ENCODE measurements around the gene MEOX2. TPM values are rescaled to one million over a fixed set of nuclear protein-coding genes. Genes with fewer than 3 reads are reported as not detected.

The MEOX2 gene
- total and polyA plus RNA-seq, 2 donors from 2014 or later = 1.2 TPM; not detected in 1

DNA sequence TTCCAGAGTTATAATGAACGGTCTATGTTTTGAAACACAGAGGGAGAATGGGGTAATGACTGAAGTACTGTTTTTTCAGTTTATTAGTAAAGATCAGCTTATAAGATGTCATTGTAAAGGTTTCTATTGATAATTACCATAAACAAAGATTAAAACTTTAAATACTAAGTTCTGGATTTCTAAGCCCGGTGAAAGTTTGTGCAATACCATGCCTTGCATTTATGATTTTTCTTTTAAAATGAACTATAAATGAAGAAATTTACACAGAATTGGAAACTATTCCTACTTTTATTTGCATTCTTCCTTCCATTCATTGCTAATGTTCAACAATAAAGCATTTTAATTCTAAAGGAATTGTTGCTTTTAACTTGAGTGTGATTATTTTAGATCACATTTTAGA, 4.9 kb downstream of the MEOX2 start:
- Histone ChIP-seq H3K36me3 (ENCODE audit: control insufficient read depth in 2 of 3, insufficient read depth in 3 of 3, low read length in 3 of 3) (no peaks in the 10 kb centered on the region), H3K4me3 (ENCODE audit: low read length in 3 of 3) (no peak overlapping the region), H3K27ac (ENCODE audit: low read depth in 2 of 2, low read length in 2 of 2) (no peak overlapping the region), H3K9ac (ENCODE audit: low read length in 3 of 3) (no peak overlapping the region), H3K27me3 (ENCODE audit: control insufficient read depth, insufficient read depth, low read length) (peaks cover 17% of the 10 kb centered on the region), H3K9me3 (ENCODE audit: control insufficient read depth in 2 of 3, insufficient read depth in 1 of 3, low read length in 3 of 3) (no peaks in the 10 kb centered on the region), H3K4me1 (ENCODE audit: control insufficient read depth in 2 of 3, insufficient read depth in 2 of 3, low read depth in 1 of 3, low read length in 3 of 3) (peaks cover 0 to 7% (median 2%) of the 10 kb centered on the region in 3 donors)
- intact Hi-C loops (cut with DNase I) = no loop called here
- DNase-seq = no peak
- no peak for TF ChIP-seq CTCF (IDR thresholded peaks at IDR 0.05; ENCODE audit: borderline replicate concordance, extremely low read depth, insufficient read depth)
- no peak for FAIRE-seq

DNA sequence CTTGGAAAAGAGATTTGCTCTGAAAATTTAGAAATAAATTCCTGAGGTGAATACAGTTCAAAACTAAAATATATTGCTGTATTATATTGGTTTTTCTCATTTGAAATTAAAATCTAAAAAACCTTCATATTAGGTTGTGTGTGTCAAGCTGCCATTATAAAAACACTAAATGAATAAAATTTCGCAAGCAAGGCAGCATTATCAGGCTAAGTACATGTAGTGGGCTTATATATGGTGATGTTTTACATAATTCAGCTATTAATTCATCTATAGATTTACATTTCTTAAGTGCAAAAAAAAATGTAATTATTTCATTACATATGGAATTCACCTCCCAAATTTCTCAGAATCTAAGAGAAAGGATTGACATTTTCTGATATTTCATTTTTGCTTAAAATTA, 5.3 kb downstream of the MEOX2 start:
- Histone ChIP-seq H3K9me3 (ENCODE audit: control insufficient read depth in 2 of 3, insufficient read depth in 1 of 3, low read length in 3 of 3) (no peaks in the 10 kb centered on the region), H3K9ac (ENCODE audit: low read length in 3 of 3) (no peak overlapping the region), H3K27ac (ENCODE audit: low read depth in 2 of 2, low read length in 2 of 2) (no peak overlapping the region), H3K4me1 (ENCODE audit: control insufficient read depth in 2 of 3, insufficient read depth in 2 of 3, low read depth in 1 of 3, low read length in 3 of 3) (peaks cover 0 to 5% (median under 1%) of the 10 kb centered on the region in 3 donors), H3K27me3 (ENCODE audit: control insufficient read depth, insufficient read depth, low read length) (peaks cover 14% of the 10 kb centered on the region), H3K4me3 (ENCODE audit: low read length in 3 of 3) (no peak overlapping the region), H3K36me3 (ENCODE audit: control insufficient read depth in 2 of 3, insufficient read depth in 3 of 3, low read length in 3 of 3) (no peaks in the 10 kb centered on the region)
- intact Hi-C loops (cut with DNase I) = no loop called here
- FAIRE-seq = no peak
- DNase-seq = no peak
- no peak for TF ChIP-seq CTCF (IDR thresholded peaks at IDR 0.05; ENCODE audit: borderline replicate concordance, extremely low read depth, insufficient read depth)

GRCh38 chr7:15680446-15680845, 6.0 kb downstream of the MEOX2 start:
- no peak for FAIRE-seq
- Histone ChIP-seq H3K9me3 (ENCODE audit: control insufficient read depth in 2 of 3, insufficient read depth in 1 of 3, low read length in 3 of 3) (no peaks in the 10 kb centered on the region), H3K4me1 (ENCODE audit: control insufficient read depth in 2 of 3, insufficient read depth in 2 of 3, low read depth in 1 of 3, low read length in 3 of 3) (peaks cover 0 to 1% (median 0%) of the 10 kb centered on the region in 3 donors), H3K27me3 (ENCODE audit: control insufficient read depth, insufficient read depth, low read length) (peaks cover 12% of the 10 kb centered on the region), H3K9ac (ENCODE audit: low read length in 3 of 3) (no peak overlapping the region), H3K27ac (ENCODE audit: low read depth in 2 of 2, low read length in 2 of 2) (no peak overlapping the region), H3K4me3 (ENCODE audit: low read length in 3 of 3) (no peak overlapping the region), H3K36me3 (ENCODE audit: control insufficient read depth in 2 of 3, insufficient read depth in 3 of 3, low read length in 3 of 3) (no peaks in the 10 kb centered on the region)
- no peak for DNase-seq
- intact Hi-C loops (cut with DNase I) = no loop called here
- TF ChIP-seq CTCF (IDR thresholded peaks at IDR 0.05; ENCODE audit: borderline replicate concordance, extremely low read depth, insufficient read depth) = no peak

GRCh38 chr7:15679306-15679705, 7.2 kb downstream of the MEOX2 start:
- no peaks in the 10 kb centered on the region for H3K9me3 ChIP-seq (ENCODE audit: control insufficient read depth in 2 of 3, insufficient read depth in 1 of 3, low read length in 3 of 3)
- DNase-seq = no peak
- H3K4me3 ChIP-seq (ENCODE audit: low read length in 3 of 3) = no peak overlapping the region
- no peaks in the 10 kb centered on the region for H3K4me1 ChIP-seq (ENCODE audit: control insufficient read depth in 2 of 3, insufficient read depth in 2 of 3, low read depth in 1 of 3, low read length in 3 of 3)
- intact Hi-C loops (cut with DNase I) = no loop called here
- no peak overlapping the region for H3K27ac ChIP-seq (ENCODE audit: low read depth in 2 of 2, low read length in 2 of 2)
- peaks cover 3% of the 10 kb centered on the region for H3K27me3 ChIP-seq (ENCODE audit: control insufficient read depth, insufficient read depth, low read length)
- TF ChIP-seq CTCF (IDR thresholded peaks at IDR 0.05; ENCODE audit: borderline replicate concordance, extremely low read depth, insufficient read depth) = no peak
- no peaks in the 10 kb centered on the region for H3K36me3 ChIP-seq (ENCODE audit: control insufficient read depth in 2 of 3, insufficient read depth in 3 of 3, low read length in 3 of 3)
- no peak for FAIRE-seq
- no peak overlapping the region for H3K9ac ChIP-seq (ENCODE audit: low read length in 3 of 3)

Data from kidney (tissue), 14 donors.